Suppressor macrophage treated with lipopolysaccharide for 1 hour (primary cell): ENCODE results near the gene IQCK.
"Not testable (repeated sequence)": the region's sequence is repeated elsewhere in the genome, so short reads cannot be mapped to it uniquely, and the experiment has no call there.

Source experiments
- DNase-seq, 3 donors: peaks; one replicate each; pipeline ENCODE4 v3.0.0-alpha.2; 2020 to 2022

The IQCK gene, protein sequence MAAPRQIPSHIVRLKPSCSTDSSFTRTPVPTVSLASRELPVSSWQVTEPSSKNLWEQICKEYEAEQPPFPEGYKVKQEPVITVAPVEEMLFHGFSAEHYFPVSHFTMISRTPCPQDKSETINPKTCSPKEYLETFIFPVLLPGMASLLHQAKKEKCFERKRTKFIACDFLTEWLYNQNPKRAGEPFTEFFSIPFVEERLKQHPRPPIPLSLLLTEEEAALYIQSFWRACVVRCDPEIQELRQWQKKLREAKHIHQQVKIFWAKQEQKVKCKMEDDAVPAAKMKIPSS

DNA sequence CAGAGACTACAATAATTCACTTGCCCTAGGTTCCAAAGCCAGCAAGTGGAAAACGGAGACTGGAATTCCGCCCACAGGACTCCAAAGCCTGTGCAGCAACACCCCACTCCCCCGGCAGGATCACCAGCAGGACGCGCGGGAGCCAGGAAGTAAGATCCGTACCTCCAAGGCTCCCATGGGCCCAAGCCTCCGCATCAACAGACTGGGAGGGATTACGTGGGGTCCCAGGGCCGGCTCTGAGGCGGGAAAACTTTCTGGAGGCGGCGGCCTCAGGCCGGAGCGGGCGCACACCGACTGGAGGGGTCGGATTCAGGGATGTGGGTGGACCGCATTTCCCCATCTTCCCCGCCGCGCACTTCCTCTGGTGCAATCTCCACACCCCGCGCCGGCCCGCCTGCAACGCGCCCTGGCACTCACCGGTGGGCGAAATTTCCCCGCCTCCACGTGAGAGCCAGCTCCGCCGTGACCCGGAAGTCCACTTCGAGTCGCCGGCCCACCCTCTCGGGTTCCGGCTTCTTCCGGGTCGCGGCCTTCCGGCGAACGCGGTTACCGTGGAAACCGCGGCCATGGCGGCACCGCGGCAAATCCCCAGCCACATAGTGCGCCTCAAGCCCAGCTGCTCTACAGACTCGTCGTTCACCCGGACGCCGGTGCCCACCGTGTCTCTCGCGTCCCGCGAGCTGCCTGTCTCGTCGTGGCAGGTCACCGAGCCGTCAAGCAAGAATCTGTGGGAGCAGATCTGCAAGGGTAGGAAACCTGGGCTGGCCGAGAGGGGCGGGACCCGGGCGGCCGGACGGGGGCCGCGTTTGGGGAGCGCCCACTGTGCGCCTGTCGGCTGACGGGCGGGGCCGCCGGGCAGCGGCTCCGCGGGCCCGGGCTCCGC lies at the start of gene IQCK, which contains the start of gene KNOP1:
IQCK (plus strand) TSS at position 531 of the 883 bp plus-strand sequence; CDS start at position 567, 36 bp downstream.
KNOP1 (minus strand) TSS at position 487 of the 883 bp plus-strand sequence. CDS start 3,192 bp downstream, outside the sequence.
- DNase-seq = peak; percentile 95 to 97 (median 96)

DNA sequence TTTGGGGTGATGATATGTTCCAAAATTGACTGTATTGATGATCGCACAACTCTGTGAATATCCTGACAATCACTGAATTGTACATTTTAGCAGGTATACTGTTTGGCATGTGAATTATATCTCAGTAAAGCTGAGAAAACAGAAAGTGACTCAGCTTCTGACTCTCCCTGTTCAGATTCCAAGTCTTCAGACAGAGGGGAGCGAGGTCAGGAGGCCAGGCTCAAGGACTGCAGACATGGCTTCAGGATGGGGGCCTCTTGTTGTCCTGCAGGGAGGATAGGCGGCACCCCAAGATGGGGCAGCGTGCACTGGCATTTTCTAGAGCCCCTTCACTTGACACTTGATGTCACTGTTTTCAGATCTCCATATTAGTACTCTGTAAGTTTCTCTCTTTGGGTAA lies 45.7 kb upstream of the IQCK start:
- no peak for DNase-seq

DNA sequence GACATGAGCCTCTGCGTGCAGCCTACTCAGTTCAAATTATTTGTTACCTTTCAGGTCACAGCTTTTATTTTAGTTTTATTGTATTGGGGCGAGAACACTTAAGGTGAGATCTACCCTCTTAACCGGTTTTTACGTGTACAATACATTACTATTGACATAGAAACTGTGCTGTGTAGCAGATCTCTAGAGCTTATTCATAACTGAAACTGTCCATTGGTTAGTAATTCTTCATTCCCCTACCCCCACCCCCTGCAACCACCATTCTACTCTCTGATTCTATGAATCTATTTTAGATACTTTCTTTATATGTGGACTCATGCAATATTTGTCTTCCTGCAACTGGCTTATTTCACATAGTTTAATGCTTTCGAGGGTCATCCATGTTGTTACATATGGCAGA lies 43.6 kb upstream of the IQCK start:
- DNase-seq = no peak

DNA sequence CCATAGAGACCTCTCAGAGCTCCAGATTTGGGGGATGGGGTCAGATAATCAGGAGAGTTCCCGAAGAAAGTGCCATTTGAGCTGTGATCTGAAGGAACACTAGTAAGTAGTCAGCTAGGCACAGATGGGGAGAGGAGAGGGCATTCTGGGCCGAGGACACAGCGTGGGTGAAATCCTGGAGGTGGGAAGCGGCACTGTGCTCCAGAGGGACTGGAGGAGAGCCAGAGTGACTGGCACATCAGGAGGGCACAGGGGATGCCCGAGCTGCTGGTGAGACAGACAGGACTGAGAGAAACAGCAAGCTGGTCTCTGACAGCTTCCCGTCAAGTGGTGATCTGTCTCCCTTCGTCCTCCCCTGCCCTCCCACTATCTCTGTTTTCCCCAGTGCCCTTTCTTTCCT lies 40.7 kb upstream of the IQCK start:
- no peak for DNase-seq

DNA sequence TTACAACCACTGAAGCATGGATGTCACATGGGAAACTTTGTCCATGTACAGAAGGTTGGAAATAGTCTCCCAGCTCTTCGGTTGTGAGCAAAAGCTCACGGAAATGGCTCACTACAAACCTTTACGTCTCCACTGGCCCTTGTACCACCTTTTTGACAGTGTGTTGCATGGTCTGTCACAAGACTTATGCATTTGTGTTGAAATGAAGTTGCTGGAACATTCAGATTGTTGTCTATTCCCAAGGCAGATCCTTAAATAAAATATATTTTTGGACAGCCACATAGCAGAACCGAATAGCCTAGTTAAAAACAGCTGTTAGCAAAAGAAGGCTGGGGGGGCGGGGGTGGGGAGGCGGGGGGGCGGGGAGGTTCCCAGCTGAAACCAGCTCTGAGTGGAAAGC lies 39.3 kb upstream of the IQCK start:
- DNase-seq = no peak

DNA sequence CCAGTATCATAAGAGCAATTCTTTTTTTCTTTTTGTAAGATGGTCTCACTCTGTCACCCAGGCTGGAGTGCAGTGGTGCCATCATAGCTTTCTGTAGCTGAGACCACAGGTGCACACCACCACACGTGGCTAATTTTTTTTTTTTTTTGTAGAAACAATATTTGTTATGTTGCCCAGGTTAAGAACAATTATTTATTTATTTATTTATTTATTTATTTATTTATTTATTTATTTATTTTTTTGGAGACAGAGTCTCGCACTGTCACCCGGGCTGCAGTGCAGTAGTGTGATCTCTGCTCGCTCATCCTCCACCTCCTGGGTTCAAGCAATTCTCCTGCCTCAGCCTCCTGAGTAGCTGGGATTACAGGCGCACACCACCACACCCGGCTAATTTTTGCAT lies 38.8 kb upstream of the IQCK start:
- DNase-seq = not testable (repeated sequence)

DNA sequence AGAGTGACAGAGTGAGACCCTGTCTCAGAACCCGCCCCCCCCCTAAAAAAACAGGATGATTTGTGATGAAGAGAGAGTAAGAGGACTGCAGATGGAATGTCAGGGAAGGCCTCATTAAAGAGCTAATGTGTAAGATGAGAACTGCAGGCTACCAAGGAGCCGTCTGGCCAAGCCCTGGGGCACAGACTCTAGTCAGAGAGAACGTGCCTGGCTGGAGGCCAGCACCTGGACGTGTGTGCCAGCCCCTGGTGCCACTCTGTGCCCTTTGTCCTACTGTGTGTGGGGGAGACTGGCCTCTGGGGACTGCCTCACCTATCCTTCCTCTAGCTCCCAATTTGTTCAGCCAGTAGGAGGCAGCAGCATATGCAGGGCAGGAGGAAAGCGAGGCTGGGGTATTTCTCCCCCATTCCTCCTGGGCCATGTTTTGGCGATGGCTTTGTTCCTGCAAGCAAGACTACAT lies 37.2 kb upstream of the IQCK start:
- DNase-seq = no peak

DNA sequence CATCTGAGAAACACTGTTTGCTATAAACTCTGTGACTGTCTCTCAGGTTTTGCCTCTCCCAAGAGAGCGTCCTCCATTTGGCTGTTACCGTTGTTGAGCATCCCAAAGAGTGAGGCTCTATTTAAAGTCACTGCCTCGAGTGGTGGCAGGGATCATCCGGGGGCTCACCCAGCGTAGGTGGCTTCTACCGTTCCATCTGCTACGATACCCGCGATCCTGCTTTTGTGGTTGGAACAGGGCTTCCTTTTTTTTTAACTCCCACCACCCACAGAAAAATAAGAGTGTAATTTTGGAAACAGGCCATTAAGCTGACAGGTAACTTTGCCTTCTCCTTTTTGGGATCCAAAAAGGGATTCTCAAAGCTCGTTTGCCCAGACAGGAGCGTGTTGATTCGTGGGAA lies 36.4 kb upstream of the IQCK start:
- no peak for DNase-seq

DNA sequence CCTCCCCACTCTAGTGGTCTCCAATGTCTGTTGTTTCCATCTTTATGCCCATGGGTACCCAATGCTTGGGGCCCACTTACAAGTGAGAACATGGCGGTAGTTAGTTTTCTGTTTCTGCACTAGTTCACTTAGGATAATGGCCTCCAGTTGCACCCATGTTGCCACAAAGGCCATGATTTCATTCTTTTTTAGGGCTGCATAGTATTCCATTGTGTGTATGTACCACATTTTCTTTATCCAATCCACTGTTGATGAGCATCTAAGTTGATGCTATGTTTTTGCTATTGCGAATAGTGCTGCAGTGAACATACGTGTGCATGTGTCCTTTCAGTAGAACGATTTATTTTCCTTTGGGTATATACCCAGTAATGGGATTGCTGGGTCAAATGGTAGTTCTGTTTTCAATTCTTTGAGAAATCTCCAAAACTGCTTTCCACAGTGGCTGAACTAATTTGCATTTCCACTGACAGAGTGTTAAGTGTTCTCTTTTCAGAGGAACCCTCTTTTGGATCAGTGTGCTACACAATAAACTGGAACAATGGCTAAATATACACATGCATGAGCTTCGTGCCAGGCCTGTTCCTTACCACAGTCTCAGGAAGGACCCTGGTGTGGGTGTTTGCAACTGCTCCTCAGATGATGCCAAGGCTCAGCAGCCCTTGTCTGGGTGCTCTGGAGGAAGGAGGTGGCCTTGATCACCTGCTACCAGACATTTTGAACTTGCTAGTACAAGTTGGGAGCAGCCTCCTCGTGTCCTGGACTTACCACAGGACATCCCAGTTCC lies 34.4 kb upstream of the IQCK start:
- no peak for DNase-seq

DNA sequence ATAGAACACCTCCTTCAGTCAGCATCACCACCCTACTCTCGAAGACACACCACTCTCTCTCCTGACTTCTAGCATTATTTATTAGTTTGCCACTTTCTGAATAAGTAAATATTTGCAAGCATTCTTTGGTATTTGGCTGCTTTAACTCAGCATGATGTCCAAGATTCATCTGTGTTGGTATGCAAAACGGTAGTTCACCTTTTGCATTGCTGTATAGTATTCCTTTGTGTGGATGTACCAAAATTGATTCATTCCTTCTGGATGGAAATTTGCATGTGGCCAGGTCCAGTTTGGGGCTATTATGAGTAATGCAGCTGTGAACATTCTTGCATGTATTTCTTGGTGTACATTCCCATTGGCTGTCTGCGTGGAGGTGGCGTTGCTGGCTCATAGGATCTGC lies 32.9 kb upstream of the IQCK start:
- no peak for DNase-seq

DNA sequence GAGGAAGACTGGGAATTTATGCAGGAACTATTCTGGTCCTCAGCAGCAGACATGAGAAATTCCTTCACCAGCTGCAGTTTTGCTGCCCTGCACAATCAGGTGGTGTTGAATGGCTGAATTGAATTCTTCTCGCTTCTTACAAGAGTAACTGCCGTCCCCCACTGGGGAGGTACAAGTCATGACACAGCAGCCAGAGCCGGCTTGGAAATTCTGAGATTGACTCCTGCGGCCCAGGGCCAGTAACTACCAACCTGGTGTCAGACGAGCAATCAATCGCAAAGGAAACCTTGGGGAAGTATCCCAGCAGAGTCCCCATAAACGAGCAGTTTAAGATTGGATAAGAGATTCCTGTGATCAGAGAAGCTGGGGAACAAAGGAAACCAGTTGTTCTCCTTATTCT lies 30.8 kb upstream of the IQCK start:
- DNase-seq = no peak

DNA sequence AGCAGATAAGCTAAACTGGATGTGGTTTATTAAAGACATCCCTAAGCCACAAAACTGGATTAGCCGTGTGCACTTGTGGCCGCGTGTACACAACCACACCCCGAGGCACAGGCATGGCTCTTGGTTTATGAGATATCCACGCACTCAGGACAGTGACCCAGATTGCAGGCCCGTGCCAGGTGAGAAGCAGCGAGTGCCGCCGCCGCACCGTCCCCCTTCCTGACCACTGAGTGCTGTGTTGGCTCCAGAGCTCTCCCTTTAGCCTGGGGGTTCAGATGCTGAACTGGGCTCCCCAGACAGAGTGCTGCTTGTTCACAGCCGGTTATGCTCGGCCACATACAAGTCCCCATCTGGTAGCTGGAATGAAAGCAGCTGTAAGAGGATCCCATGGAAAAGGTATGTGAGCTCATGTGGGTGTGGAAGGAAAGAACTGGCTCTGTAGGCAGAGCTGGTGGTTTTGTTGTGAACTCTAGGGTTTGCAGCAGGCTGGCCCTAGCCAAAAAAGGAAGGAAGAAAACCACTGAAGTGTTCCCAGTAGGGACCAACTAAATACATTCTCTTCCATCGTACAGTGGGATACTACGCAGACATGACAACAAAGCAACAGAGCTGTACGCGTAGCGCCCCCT lies 29.6 kb upstream of the IQCK start:
- DNase-seq = no peak

DNA sequence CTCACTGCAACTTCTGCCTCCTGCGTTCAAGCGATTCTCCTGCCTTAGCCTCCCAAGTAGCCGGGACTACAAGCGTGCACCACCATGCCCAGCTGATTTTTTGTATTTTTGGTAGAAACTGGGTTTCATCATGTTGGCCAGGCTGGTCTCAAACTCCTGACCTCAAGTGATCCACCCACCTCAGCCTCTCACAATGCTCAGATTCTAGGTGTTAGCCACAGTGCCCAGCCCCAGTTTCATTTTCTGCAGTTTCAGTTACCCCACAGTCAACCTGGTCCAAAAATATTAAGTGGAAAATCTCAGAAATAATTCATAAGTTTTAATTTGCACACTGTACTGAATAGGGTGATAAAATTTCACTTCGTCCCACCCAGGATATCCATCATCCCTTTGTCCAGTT lies 28.7 kb upstream of the IQCK start:
- DNase-seq = no peak

DNA sequence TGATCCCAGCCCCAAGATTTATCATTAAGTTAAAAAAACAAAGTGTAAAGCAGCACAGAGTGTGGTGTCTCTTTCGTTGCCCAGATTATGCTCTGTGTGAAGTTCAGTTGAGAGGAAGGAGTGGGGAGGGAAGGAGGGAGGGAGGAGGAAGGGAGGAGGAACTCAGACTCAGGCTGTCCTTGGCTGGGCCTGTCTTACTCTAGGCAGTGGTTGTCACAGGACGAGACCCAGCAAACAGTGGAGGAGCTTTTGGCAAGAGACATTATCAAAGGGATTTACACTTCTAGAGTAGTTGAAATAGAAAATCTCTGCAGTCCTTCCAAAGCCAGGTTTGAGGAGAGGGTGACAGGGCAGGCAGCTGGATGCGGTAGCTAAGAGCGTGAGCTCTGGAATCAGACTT lies 27.9 kb upstream of the IQCK start:
- DNase-seq = peak in 2 of 3 donors; percentile 24 to 35

DNA sequence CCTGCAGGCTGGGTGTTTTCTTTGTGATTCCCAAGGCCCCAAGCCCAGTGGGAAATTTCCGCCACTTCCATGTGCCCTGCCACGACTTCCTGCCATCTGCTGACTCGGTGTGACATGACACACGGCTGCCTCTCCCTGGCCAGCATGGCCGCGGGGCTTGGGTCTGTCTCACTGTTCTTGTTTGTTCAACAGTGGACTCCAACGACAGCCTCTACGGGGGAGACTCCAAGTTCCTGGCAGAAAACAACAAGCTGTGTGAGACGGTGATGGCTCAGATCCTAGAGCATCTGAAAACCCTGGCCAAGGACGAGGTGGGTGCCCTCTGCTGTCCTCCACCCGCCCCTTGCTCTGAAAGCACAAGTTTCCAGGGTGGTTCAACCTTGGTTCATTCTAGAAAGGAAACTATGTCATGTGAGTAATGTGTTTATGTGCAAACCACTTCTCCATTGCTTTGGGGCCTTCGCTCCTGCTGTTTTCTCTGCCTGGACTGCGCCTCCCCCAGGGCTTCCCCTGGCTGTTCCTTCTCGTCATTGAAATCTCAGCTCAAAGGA lies 26.8 kb upstream of the IQCK start:
- DNase-seq = peak; percentile 65 to 72 (median 68)

DNA sequence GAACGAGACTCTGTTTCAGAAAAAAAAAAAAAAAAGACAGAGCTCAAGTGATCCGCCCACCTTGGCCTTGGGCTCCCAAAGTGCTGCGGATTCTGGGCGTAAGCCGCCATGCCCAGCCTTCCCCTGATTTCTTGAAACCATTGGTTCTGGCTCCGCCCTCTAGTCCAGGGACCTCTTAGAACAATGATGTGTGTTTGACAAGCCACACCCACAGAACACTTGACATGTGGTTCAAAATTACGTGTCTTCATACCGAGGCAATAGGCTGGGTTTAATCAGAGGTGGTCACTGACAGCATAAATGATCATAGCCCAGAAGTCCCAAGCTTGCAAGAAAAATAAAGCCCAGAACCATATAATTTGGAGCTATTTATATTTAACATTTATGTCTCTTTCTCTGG lies 23.1 kb upstream of the IQCK start:
- DNase-seq = no peak

DNA sequence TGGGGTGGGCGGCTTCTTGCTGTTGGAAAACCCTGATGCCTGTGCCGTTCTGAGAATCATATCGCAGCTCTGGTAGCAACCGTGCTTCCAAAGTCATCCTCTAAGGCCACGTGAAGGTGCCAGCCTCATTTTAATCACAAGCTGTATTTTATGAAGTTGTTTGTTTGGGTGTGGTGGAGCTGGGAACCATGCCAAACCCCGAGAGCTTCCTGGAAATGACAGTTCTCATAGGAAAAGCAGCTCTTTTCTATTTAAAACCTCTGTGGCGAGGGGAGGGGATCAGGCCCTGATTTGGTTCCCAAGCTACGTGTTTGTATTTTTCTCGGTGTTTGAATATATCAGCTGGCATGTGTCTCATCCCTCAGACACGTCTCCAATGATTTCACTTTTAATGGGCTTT lies 21.7 kb upstream of the IQCK start:
- peak; percentile 44 to 72 (median 53) for DNase-seq

DNA sequence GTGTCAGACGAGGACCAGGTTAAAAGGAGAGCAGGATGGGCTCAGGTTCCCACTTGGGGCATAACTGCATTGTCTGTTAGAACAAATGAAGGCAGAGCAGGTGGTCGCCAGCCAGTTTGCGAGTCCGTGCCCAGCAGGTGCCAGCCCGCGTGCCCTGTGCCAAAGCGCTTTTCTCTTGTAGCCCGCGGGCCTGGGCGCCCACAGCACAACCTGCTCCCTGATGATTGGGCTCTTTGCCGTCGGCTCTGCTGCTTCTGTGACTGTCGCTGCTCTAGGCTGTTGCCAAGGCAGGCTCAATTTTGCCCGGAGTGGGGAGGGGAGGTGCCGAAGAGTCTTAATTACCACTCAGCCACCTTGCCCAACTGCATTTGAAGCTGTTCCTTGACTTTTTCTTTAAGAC lies 21.1 kb upstream of the IQCK start:
- DNase-seq = no peak

DNA sequence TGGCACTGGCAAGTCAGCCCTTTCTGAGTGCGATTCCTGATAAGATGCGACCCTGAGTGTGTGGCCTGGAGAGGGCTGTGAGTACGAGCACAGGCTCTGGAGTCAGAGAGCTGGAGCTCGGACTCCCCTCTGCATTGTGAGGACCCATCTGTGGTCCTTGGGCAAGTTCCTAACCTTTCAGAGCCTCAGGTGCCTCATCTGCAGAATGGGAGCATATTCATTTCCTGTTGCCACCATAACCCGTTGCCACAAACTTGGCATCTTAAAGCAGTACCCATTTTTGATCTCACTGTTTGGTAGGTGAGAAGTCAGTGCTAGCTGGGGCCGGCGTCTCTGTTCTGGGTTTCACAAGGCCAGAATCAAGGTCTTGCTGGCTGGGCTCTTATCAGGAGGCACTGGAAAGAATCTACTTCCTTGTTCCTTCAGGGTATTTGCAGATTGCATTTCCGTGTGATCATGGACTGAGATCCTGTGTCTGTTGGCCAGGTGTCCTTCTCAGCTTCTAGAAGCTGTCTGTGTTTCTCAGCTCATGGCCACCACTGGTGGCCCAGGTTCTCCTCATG lies 20.2 kb upstream of the IQCK start:
- no peak for DNase-seq

DNA sequence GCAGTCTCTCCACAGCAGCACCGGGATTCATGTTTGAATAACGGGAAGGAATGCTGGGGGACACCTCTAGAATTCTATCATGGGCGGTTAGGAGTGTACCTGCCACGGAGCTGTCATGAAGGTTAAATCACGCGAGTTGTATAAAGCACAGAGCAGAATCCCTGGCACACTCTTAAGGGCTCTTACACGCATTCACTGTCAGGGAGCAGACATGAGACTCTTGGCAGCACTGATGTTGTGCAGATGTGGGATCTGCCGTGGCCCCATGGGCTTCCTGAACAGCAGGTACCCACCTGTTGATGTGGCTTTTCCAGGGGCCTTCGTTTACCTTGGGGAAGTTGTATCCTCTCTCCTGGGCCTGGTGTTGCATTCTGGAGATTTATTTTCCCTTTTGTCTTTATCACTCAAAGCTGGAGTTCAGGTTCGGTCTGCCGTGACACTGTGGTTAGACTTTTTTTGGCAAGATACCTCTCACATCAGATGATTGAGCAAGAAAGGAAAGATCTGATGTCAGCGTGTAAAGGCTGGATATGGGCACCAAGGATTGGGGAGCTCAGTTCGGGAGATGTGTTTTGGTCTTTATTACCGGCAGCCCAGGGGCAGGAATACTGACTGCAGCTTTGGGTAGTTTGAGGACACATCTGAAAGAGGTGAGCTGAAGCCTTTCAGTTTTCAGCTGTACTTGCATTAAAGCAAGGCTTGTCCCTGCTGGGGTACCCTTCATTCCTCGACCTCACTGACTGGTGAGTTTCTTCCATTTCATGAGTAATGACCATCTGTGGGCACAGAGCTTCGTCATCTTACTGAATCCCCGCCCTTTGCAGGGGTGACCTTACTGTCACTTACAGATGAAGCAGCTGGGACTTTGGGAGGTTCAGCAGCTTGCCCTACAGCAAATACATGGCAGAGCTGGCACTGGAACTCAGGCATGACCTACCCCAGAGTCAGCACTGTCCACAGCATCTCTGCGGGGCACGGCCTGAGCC lies 19.3 kb upstream of the IQCK start:
- DNase-seq = no peak

DNA sequence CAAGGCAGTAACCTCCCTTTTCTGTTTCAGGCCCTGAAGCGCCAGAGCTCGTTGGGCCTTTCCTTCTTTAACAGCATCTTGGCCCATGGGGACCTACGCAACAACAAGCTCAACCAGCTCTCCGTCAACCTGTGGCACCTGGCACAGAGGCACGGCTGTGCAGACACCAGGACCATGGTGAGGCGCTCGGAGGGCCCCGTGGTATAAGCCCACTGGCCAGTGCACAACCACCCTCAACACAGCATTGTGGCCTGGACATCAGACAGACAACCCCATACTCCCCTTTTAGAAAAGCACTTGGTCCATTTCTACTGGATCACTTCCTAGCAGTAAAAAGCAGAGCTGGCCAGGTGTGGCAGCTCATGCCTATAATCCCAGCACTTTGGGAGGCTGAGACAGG lies 18.6 kb upstream of the IQCK start:
- DNase-seq = no peak
